ENCODE data around the gene APBB1. TPM values are rescaled to one million over a fixed set of nuclear protein-coding genes. Genes with fewer than 3 reads are reported as not detected.

Gene APBB1
- total RNA-seq, 1 experiment from 2014 or later, result 34.8 TPM

GRCh38 chr11:6404342-6405051, 14.4 kb downstream of the APBB1 start:
- no peak overlapping the region for H3K9ac ChIP-seq (ENCODE audit: extremely low read depth, insufficient read length, low read length)
- H3K36me3 Mint-ChIP-seq (ENCODE audit: insufficient read depth in 1 of 3, low read depth in 3 of 3), result peaks cover 0 to 13% (median 12%) of the 10 kb centered on the region in 3 experiments; a peak in 2 of 7 replicates
- H3K4me1 ChIP-seq (ENCODE audit: insufficient read depth, low read length), result no peaks in the 10 kb centered on the region
- no peaks in the 10 kb centered on the region for H3K27me3 ChIP-seq (ENCODE audit: insufficient read depth, low read length)
- WGBS (ENCODE audit: extremely low coverage, insufficient read length, low lambda C conversion rate), result no CpG with 5 or more reads among the region's 16 CpGs
- no peak overlapping the region for H2BK120ac ChIP-seq (ENCODE audit: low read depth, low read length, poor library complexity, severe bottlenecking)
- no peak overlapping the region for H2BK15ac ChIP-seq (ENCODE audit: low read depth, low read length)
- no peak overlapping the region for H3K4ac ChIP-seq (ENCODE audit: low read depth, low read length)
- H3K79me2 ChIP-seq (ENCODE audit: insufficient read depth, low read length), result no peaks in the 10 kb centered on the region
- H4K8ac ChIP-seq (replicated peaks; ENCODE audit: insufficient read length, low read depth, low read length), result no peak overlapping the region
- no peak overlapping the region for H3K56ac ChIP-seq (ENCODE audit: insufficient read length, low read depth, low read length)
- no peak overlapping the region for H3T11ph ChIP-seq (ENCODE audit: low read length)
- no peak for DNase-seq
- H3K9me3 Mint-ChIP-seq, result no peaks in the 10 kb centered on the region
- H3K9me3 ChIP-seq (ENCODE audit: control insufficient read depth, low read depth, low read length), result no peaks in the 10 kb centered on the region
- H4K5ac ChIP-seq (ENCODE audit: insufficient read length, low read depth, low read length), result no peak overlapping the region
- H3K23me2 ChIP-seq (ENCODE audit: insufficient read length, low read depth, low read length, poor library complexity, severe bottlenecking), result no peaks in the 10 kb centered on the region
- H3K27ac ChIP-seq (ENCODE audit: insufficient read length, low read depth, low read length), result no peak overlapping the region
- no peak overlapping the region for H2BK5ac ChIP-seq (ENCODE audit: insufficient read length, low read length)
- H3K79me1 ChIP-seq (ENCODE audit: insufficient read depth, low read depth, low read length, poor library complexity, severe bottlenecking), result no peaks in the 10 kb centered on the region
- no peak overlapping the region for H4K91ac ChIP-seq (ENCODE audit: insufficient read length, low read depth, low read length)
- no peak overlapping the region for H2AK5ac ChIP-seq (ENCODE audit: insufficient read length, low read length)
- peak overlapping the region; percentile 1 for H3K14ac ChIP-seq (ENCODE audit: insufficient read depth, low read length)
- H3K23ac ChIP-seq (ENCODE audit: insufficient read length, low read depth, low read length), result no peak overlapping the region
- H2BK12ac ChIP-seq (ENCODE audit: insufficient read length, low read depth, low read length), result no peak overlapping the region
- peak overlapping the region; percentile 47 for H3K18ac ChIP-seq (ENCODE audit: insufficient read length, low read depth, low read length)
- peak overlapping the region in 1 of 2 experiments; percentile 58; a peak in 1 of 5 replicates for H3K4me3 Mint-ChIP-seq
- peak overlapping the region in 1 of 3 experiments; percentile 83; a peak in 3 of 7 replicates for H3K27ac Mint-ChIP-seq
- no peaks in the 10 kb centered on the region for H3K27me3 Mint-ChIP-seq (ENCODE audit: low read depth)
- H2AFZ ChIP-seq (ENCODE audit: low read length), result no peak overlapping the region
- H3K4me1 Mint-ChIP-seq, result peaks cover 7 to 23% of the 10 kb centered on the region in 2 experiments
- H4K20me1 ChIP-seq (ENCODE audit: control insufficient read depth, insufficient read depth, insufficient read length), result no peaks in the 10 kb centered on the region
- no peak for TF ChIP-seq CTCF (conservative IDR thresholded peaks at IDR 0.05)
- H3K4me2 ChIP-seq (ENCODE audit: insufficient read depth, insufficient read length, low read length), result no peak overlapping the region
- H2BK20ac ChIP-seq (ENCODE audit: low read depth, low read length, poor library complexity, severe bottlenecking), result no peak overlapping the region

Measured in H9 (cell line).